GDM1 (cell line): ENCODE measurements around the gene PICK1.
A peak's percentile ranks its signal among the peaks of the same experiment; 100 is the strongest.

Experiments
- DNase-seq: peaks from one replicate; lab custom pipeline; 2025; lab: John Stamatoyannopoulos, UW

The PICK1 gene

DNA sequence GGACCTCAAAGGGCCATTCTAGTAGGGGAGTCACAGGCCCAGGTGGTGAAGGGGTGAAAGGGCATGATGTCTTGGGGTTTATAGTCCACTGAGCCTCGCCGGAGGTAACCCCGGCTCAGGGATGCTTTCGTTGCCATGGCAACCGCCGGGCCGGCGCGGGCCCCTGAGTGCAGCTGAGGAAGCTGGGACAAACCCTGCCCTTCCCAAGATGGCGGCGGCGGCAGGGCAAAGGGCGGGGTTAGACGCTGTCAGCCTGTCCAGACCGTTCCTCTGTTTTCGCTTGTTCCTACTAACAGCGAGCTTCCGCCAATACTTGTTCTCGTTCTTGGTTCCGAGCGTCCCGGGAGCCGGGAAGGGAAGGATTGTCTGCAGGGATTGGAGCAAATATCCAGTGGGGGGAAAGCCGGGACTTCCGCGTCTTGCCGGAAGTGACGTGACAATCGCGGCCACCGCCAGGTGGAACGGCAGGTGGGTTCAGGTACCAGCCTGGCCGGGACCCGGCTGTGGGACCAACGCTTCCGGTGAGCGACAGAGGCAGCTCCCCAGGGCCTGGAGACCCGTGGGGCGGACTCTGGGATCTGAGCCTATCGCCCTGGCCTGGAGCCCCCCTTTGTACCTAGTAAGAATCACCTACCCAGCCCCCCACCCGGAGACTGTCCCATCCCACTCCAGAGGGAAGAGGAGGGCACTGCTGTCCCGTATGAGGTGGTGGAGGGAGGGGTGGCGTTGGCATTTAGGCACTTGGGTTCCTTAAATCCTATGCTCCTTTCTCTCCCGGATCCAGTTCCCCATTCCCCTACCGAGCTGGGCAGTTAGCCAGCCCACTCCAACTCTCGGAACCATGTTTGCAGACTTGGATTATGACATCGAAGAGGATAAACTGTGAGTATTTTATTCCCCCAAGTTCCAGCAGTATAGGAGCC, at the start of gene PICK1:
Gene PICK1 (plus strand): TSS at position 436 of the 923 bp plus-strand sequence. CDS start 406 bp downstream, at position 842.
- peak; percentile 64 for DNase-seq

DNA sequence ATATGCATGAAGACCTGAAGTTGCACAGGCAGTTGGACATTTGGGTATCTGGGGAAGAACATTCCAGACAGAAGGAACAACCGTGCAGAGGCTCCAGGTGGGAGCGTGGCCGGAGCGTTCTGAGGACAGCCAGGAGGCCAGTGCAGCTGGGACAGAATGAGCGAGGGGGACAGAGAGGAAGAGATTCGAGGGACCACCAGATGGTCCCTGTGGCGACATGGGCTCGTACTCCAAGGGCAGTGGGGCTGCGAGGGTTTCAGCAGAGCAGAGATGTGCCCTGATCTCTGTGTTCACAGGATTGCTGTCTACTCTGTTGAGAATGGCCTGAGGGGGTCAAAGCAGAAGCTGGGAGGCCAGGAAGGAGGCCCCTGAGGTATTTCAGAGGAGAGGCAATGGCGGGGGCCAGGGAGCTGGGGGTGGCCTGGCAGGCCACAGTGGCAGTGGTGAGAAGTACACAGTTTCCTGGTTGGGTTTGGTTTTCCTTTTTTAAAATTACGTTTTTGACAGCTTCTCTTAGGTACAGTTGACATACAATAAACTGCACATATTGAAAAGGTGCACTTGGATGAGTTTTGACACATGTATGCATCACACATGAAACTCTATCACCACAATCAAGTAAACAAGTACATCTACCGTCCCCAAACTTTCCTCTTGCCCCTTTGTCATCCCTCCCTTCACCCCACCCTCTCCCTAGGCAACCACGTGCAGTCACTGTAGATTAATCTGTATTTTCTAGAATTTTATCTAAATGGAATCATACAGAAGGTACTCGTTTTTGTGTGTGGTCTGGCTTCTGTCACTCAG, 48.0 kb upstream of the PICK1 start:
- DNase-seq = peak; percentile 38

DNA sequence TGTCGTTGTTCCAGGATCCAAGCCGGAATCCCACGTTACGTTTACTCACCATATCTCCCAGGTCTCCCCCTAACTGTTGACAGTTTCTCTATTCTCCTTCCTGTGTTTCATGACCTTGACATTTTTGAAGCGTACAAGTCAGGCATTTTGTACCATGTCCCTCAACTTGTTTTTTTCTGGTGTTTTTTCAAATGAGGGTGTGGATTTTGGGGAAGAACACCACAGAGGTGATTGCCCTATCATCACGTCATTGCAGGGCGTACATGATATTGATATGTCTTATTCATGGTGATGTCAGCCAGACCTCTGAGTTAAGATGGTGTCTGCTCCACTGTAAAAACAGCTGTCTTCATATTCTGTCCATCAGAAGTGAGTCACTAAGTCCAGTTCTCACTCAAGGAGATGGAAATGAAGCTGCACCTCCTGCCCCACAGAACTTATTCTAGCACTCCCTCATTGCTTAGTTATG, 44.6 kb upstream of the PICK1 start:
- no peak for DNase-seq

DNA sequence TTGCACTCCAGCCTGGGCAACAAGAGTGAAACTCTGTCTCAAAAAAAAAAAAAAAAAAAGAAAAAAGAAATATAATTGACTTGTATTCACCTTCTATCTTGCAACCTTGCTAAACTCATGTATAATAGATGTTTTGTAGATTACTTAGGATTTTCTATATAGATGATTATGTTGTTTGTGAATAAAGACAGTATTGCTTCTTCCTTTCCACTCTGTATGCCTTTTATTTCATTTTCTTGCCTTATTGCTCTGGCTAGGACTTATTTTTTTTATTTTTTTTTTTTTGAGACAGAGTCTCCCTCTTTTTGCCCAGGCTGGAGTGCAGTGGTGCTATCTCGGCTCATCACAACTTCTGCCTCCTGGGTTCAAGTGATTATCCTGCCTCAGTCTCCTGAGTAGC, 43.1 kb upstream of the PICK1 start:
- DNase-seq = no peak

DNA sequence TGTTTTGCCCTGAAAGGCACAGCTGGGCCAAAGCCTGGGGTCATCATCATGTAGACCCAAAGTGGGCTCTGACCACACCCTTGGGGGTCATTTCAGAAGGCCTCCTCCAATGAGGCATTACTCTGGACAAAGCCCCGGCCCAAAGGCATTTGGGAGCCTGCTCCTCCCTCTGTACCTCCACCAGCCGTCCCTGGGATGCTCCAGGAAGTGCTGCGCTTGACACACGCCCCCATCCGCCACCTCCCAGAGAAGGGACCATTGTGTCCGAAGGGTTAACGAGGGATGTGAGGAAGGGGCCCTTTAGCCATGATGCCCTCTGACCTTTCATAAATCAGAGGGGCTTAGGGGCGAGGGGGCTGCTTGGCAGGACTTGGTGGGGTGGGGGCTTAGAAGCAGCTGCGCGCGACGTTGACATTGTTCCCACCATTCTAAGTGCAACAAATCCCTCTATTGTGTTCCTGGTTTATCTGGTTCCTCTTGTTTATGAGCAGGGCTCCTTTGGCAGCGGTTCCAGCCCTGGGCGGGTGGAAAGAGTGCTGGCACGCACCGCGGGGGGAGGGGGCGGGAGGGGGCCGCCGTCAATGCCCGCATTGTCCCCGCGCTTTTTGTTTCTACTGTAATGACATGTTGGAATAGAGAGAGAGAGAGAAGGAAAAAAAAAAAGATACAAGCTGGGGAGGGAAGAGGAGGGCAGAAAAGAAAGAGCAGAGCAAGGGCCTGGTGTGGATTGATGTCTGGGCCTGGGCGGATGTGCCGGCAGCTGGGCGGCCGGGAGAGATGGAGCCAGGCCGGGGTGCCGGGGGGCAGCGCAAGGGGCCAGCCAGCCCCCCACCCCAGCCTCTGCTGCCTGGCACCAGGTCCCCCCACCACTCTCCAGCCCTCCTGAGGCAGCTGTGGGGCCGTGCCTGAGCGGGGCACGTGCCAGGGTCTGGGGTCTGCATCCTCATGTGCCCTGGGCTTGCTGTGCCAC, 40.7 kb upstream of the PICK1 start:
- DNase-seq = no peak

DNA sequence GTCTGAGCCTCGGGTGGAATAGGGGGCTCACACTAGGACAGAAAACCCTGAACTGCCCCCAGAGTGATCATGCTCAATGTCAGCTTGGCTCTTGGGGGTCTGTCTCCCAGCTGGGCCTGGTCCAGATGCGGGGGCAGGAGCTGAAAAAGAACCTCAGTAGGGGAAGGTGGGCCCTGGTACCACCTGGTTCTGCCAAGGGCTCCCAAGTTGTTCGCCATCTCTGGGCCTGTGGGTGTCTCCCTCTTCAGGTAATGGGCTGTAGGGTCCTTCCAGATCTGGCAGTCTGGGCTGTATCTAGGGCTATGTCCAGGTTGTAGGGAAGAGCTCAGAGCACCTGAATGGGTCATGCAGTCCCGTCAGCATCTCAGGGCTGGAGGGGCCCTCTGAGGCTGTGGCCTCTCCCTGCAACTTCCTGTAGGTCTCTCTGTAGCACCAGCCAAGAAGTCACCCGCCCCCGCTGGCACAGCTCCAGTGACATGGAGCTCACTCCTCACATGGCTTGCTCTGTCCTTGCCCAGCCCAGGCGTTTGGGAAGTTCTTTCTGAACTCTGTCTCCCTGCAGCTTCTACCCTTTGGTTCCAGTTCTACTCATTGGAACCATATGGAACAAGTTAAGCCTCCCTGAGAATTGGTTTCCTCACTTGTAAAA, 39.8 kb upstream of the PICK1 start:
- peak; percentile 36 for DNase-seq

DNA sequence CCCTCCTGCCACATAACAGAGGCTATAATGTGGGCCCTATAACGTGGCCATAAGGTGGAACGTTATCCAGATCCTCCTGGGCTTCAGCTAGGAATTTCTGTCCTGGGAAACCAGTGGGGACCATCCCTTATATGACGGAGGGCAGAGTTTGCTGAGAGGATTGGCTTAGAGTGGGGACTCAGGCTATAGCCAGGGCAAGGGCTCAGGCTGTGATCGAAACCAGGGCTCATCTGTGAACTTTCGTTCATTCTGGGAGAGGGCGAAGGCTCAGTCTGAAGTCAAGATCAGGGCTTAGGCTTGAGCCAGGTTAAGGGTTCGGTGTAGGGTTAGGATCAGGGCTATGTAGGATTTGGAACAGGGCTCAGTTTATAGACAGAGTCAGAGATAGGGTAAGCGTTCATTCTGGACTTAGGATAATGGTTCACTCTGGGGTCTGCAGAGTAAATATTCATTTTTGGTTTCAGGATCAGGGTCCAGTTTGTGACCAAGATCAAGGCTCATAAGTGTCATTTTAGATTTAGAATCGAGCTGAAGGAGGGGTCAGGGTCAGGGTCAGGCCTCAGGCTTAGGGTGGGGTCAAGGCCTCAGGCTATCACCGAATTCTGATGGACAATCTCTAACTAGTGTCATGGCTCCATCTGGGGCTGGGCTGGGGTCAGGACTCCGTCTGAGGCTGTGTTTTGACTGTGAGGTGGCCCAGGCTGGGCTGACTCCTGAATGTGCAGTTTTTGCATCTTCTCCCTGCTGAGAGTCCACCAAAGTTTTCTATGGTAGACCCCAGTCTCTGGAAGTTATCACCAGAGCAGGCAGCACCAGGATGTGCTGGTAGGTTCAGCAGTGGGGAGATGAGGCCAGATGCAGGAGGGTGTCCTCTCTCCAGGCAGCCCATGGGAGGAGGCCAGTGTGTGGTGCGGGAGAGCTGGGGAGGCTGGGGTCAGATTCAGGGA, 39.0 kb upstream of the PICK1 start:
- DNase-seq = no peak

DNA sequence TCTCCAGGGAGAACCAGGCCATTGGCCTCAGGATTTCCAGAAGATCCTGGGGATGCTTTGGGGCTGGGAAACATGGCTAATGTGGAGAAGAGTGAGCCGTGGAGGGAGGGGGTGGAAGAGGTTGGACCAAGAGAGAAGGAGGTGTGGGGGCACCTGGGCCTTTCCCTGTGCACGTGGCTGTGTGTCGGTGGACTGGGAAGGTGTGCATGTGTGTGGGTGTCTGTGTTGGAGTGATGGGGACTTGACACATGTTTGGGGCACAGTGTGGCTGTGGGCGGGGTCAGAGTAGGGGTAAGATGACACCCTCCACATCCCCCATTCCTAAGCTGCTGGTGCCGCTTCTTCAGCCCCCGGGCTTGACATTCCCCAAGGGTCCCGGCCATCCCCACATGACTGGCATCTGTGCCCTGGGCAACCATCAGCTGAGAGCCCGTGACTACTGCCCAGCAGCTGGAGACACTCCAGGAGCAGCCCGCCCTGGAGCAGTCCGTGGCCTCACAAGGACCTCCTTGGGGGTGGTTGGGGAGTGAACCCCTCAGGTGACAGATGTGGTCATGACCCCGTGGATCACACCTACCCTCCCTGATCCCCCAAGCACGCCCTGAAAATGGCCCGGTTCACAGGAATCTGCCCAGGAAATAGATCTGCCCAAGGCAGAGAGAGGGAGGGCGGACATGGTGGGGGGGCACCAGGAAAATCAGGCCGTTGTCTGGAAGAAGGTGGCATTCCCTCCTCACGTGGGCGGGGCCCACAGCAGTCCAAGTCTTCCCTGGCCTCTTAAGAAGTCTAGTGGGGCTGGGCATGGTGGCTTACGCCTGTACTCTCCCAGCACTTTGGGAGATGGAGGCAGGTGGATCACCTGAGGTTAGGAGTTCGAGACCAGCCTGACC, 38.0 kb upstream of the PICK1 start:
- no peak for DNase-seq

DNA sequence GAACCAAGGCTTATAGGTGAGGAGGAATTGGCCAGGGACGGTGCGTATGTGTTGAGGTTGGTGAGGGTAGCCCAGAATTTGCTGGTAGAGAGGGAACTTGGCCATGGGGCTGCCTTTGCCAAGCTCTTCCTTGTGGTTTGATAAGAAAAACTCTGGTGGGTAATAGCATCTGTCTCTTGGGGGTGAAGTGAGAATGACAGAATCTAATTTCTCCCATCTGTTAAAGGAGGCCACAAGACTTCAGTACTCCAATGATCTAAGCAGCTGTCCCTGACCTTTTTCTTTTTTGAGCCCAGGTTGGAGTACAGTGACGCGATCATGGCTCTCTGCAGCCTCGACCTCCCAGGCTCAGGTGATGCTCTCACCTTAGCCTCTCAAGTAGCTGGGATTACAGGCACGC, 36.0 kb upstream of the PICK1 start:
- no peak for DNase-seq

DNA sequence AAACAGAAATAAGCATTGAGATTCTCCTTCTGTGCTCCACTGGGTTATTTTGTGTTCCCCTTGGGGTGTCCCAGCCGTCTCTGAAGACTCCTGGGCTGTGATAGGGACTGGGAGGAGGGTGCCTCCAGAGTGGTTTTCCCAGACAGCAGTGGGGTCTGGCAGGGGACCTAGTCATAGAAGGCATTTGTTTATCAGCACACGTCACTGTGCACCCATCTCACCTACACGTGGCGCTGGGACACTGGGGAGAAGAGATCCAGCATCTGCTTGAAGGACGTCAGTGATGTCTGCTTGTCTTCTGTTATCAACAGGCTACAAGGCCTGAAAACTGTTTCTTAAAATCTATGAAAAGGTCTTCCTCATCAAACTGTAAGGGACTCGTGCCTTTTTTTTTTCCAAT, 34.2 kb upstream of the PICK1 start:
- no peak for DNase-seq

DNA sequence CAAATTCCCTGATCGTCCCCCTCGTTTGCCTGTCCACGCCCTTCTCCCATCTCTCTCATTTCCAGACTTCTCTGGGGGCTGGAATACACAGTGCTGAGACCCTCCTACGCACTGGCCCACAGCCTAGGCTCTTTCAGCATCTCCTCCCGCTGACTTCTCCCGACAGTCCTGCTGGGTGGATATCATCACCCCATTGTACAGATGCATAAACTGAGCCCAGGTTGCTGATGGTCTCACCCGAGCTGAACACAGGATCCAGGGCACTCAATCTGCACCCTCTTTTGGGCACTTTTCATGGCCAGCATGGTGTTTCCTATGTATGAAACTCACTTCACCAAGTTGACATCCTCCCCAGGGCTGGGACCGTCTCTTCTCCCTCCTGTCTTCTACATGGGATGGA, 31.7 kb upstream of the PICK1 start:
- DNase-seq = no peak

DNA sequence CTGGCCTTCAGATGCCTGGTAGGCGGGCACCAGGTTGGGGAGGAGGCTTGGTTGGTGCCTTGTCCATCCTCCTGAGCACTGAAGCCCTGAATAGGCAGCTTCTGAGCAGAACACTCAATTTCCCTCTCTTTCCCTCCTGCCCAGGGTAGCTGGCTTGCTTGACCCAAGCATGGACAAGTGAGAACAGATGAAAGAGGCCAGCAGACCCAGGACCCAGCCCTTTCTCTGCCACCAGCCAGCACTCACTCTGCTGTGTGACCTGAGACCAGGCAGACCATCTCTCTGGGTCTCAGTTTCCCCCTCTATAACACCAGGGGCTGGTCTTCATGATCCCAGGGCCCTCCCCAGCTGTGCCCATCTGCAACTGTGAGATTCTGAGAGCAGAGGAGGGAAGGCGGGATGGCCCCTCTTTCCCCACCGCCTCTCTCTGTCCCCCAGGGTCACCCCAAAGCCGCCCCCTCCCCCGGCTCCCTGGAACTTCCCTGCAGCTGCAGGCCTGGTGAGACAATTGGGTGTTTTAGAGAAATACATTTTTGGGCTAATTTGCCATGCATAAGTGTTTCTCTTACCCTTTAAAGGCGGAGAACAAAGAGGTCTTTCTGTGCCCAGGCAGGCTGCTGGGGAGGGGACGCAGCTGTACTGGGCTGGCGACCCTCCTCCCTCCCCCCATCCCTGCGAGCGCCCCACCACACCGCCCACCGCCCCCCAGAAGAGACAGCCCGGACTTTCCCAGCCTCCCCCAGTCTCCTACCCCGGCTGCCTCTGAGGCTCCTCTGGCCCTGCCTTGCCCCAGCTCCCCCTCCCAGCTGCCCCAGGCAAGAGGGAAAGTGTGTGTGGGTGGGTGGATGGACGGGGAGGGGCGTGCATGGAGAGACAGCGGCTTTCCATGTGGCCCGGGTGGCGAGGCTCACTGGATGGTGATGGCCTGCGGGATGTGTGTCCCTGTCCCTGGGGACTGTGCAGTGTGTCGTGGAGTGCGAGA, 30.8 kb upstream of the PICK1 start:
- DNase-seq = no peak

DNA sequence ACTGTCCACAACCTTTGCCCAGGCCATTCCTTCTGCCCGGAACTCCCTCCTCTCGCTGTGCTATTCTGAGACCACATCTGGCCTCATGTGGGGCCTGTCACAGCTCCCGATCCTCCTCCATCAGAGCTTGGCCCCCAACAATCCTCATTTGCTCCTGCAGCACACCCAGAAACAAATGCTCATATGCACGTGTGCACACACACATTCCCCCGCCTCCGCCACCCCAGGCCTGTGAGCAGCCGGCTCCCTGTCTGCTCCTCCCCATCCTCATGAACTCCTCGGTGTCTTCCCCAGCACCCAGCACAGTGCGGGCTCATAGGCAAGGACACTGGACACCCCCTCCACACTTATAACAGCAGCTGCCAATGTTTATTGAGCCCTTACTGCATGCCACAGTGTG, 29.7 kb upstream of the PICK1 start:
- no peak for DNase-seq

DNA sequence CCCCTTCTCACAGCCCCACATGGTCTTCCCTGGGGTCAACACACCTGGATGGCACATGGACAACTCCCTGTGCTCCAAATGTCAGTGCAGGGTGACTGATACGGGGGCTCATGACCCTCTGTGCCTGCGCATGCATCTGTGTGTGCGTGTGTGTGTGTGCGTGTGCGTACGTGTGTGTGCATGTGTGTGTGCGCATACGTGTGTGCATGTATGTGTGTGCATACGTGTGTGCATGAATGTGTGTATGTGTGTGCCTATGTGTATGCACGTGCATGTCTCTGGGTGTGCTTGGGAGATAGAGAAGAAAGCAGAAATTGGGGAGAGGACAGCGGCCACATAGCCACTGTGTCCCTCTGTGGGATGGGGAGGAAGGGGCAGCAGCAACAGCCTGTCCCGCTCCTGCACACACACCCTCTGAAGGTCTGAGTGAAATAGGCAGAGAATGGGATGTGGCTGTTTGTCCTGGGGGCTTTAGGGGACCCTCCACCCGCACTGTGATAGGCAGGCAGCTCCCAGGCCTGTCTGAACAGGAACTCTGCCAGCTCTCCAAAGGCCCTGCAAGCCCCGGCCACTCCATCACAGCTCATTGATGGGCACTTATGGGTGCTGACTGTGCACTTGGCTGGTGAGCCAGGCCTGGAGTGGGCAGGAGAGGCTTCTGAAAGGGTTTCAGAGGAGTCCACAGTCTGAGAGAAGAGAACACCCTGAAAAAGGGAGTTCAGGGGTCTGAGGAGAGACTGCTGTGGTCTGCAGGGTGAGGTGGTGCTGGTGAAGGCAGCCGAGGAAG, 28.7 kb upstream of the PICK1 start:
- no peak for DNase-seq

DNA sequence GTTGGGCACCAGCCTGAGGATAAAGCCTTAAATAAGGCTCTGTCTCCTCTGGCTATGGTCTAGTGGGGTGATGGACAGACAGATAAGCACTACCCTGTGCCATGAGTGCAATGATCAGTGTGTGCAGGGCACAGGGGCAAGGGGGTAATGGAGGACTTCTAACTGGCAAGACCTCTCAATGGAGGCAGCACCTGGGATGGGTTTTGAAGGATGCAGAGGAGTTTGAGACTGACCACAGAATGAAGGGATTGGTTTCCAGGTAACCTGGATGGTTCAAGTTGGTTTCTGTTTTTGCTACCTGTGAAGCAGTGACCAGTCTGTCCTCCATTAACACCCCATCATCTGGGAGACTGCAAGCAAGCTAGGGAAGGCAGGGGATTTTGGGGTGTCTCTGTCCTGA, 27.8 kb upstream of the PICK1 start:
- no peak for DNase-seq

DNA sequence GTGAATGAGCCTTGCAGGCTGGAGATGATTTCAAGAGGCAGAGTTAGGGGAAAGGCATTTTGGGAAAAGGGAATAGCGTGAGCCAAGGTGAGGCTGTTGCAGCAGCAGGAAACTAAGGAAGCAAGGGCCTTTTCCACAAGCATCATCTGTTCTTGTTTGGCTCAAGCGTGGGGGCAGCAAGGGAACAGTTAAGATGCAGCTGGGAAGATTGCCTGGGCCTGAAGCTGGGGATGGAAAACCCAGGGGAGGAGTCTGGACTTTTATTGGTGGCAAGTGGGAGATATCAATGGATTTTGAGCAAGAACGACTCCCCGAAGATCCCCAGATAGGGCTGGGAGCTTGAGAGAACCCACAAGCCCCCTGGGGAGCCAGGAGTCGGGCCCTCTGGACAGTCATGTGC, 27.3 kb upstream of the PICK1 start:
- DNase-seq = no peak
